Stimulated activated CD4-positive, alpha-beta T cell treated with anti-CD3 and anti-CD28 coated beads, Interleukin-1b, Interleukin-23, amount 100 ng/mL, for 1 hour (primary cell): ENCODE results near the gene ALDH8A1.

Source experiments
- DNase-seq, 2 donors: peaks; one replicate each; pipeline ENCODE4 v3.0.0-alpha.2; 2020; ENCODE audit warnings: low read depth in 2 of 2

Gene ALDH8A1

DNA sequence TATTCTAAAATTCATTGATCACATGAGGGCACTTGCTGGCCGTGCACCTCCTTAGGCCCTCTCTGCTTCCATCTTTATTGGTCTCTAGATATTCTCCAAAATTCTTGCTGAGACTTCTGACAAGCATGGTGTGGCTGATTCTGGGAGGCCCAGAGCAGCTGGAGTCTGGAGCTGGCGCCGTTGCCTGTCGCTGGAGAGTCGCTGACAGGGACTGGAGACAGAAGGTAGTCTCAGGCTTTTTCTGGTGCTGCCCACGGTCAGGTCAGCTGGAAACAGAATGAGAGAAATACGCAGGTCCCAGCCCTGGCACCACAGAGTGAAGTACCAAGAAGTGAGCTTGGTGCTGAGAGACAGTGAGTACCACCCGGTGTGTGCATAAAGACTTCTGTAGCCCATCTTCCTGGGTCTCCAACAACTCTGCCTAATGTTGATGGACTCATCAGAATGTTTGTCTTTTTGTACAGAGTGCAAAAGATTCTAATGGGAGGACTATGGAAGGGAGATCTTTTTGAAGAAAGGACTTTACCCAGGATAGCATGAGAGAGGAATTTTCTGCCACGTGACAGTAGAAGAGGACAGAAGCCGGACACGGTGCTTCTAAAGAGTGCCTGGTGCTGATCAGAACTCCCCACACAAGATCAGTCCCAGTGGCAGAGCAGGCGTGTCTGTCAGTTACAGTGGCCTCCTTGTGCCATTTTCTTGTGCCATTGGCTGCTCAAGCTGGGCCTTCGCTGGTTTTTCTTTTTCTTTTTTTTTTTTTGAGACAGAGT is 1.8 kb upstream of the ALDH8A1 start:
- DNase-seq: no peak

DNA sequence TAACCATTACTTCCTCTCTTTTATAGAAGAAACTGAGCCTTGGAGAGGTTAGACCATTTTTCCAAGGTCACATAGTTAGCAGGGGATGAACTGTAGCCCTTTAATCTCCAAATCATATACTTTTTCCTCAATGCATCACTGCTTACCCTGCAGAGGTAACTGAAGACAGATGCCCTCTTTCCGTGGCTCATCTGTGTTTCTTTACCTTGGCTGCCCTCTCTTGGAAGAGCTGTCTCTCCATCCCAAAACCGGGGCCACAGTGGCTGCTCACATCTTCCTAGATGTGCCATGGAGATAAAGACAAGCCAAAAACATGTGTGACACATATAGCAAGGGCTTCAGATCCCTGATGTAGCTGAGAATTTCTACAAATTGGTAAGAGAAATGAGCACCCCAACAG is 581 bp upstream of the ALDH8A1 start:
- no peak for DNase-seq

DNA sequence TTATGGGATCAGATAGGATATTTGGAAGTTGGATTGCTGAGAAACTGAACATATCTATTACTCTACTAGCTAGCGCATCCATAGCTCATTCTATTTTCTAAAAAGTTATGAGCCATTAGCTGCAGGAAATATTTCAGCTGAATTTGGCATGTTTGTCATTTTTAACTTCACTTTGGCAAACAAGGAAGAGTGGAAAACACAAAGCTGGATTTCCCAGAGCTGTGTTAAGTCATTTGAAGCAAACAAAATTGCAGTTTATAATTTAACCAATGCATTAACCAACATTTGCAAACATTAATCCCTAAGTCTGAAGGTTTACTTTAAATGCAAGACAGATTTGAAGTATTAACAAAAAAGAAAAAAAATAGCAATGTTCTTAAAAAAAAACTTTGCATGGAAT is 1.2 kb downstream of the ALDH8A1 start:
- DNase-seq: no peak

DNA sequence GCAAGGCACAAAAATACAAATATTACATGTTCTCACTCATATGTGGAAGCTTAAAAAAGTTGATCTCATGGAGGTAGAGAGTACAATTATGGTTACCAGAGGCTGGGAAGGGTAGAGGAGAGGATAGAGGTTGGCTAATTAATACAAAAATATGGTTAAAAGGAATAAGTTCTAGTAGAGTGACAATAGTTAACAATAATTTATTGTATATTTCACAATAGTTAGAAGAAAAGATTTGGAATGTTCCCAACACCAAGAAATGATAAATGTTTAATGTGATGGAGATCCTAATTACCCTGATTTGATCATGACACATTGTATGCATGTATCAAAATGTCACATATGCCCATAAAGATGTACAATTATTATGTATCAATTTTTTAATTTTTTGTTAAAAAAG is 1.8 kb downstream of the ALDH8A1 start:
- DNase-seq: no peak

DNA sequence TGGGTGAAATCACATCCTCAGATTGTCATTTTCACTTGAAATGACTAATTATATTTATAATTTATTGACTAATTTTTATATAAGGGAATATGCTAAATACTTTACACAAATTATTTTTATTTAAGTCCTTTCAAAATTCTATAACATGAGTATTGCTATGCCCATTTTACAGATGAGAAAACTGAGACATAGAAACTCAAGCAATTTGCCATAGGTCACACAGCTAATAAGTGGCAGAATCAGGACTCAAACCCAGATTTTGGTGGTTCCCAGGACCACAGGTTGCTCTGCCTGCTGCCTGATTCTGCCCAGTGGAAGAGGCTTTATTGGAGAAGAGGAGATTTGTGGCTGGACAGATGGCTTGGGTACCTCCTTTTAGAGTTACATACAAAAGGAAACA is 4.9 kb downstream of the ALDH8A1 start:
- DNase-seq: no peak

DNA sequence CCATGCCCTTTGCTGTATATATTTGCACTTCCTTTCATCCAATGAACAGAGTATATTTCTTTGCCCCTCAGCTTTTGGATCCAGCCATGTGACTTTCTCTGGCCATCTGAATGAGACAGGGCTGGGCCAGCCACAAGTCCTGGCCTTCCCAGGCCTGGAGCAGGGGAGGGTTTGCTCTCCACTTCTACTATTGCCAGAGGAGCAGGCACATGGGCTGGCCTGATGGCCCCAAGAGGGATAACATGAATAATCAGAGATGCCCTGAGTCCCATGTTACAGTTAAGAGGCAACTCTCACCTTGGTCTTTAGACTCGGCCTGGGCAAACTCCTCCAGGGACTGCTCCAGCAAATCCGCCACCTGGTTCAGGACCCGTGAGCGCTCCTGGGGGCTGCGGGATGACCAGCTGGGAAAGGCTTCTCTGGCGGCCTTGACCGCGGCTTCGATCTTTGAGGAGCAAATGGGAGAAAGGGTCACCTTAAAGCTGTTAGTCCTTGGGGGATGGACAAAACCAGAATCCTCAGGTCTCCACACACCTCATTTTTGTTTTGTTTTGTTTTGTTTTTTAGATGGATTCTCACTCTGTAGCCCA is 6.3 kb downstream of the ALDH8A1 start:
- no peak for DNase-seq

DNA sequence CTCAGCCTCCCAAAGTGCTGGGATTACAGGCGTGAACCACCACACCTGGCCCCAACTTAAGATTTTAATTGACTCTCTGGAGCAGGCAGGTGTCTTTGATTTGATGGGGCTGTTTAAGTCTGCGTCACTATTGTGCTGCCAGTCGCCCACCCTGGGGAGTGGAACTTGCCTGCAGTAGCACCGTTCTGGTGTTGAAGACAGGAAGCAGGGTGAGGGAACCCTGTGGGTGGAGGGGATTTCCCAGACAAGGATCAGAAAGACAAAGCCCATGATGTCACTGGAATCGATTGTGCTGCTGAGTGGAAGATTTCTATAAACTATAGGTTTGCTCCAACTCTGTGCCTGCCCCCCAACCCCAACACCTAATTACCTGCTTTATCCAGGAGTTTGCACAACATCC is 11.0 kb downstream of the ALDH8A1 start:
- peak in 1 of 2 donors; percentile 41 for DNase-seq

DNA sequence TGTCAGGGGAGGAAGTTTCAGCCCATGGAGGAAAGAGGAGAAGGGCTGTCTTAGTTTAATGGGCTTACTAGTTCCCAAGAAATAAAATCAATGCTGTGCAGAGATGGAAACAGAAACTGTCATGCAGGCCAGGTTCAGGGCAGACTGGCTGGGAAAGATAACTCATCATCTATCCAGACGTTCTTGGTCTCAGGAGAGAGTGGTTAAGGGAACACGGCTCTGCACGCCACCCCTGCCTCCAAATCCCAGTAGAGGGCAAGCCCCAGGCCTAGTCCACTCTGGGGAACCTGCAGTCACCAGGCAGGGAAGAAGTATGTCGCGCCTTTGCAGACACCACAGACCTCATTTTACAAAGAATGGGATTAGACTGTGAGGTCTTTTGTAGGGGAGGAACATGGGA is 12.5 kb downstream of the ALDH8A1 start:
- DNase-seq: no peak

DNA sequence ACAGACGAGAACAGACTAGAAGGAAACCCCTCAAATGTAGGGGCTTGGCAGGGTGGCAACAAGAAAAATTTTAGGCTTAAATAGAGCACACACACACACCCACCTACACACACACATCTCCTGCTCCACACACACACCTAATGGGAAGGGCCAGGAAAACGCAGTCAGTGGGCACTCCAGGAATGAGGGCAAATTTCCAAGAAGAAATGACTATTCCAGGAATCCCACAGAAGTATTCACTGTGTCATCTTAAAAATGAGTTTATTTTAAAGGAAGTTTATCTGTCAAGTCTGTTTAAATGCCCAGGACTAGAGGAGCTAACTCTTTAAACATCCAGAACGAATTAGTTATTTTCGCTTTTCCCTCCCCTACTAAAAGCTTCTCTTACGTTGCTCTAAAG is 13.0 kb downstream of the ALDH8A1 start:
- no peak for DNase-seq

DNA sequence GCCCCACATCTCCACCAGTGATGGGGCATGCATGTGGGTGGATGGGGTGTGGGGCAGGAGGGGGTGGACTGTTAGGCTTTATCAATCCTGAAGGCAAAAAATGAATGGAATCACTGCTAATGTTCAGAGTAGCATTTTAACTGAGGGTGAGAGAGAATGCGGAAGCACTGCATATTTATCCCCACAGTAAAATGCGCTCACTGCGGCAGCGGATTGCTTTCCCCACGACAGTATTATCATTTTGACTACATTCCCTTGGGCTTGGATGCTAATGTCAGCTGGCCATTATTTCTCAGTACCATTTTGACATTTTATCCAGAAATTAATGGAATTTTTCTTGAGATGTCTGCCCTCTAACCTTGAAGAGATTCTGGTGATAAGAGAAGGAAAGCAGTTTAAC is 13.4 kb downstream of the ALDH8A1 start:
- DNase-seq: no peak

DNA sequence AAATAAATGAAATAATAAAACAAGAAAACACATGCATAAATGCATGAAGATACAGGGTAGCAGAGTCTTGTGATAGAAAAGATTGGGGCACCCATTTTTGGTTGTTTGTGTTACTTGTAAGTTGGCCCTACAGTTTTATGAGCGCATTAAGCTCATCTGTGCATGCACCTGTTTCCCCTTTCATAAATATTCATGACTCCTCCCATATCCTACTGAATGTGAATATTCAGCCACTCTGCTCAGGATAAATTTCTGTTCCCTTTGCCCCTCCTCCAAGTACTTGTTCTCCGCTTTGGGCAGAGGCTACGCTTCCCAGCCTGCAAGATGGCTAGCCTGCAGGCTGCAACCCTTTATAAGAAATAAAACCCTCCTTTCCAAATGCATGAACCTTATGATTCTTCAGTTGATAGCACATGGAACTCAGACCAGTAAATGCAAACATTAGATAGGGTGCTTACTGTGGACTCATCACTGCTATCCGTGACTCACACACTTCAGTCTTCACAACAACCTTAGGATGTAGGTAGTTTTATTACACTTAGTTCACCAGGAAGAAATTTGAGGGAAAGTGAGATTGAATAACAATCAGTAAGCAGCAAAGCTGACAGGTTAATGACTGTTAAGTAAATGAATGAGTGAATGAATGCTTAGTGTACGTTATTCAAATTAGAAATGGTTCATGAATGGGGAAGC is 15.0 kb downstream of the ALDH8A1 start:
- DNase-seq: no peak

DNA sequence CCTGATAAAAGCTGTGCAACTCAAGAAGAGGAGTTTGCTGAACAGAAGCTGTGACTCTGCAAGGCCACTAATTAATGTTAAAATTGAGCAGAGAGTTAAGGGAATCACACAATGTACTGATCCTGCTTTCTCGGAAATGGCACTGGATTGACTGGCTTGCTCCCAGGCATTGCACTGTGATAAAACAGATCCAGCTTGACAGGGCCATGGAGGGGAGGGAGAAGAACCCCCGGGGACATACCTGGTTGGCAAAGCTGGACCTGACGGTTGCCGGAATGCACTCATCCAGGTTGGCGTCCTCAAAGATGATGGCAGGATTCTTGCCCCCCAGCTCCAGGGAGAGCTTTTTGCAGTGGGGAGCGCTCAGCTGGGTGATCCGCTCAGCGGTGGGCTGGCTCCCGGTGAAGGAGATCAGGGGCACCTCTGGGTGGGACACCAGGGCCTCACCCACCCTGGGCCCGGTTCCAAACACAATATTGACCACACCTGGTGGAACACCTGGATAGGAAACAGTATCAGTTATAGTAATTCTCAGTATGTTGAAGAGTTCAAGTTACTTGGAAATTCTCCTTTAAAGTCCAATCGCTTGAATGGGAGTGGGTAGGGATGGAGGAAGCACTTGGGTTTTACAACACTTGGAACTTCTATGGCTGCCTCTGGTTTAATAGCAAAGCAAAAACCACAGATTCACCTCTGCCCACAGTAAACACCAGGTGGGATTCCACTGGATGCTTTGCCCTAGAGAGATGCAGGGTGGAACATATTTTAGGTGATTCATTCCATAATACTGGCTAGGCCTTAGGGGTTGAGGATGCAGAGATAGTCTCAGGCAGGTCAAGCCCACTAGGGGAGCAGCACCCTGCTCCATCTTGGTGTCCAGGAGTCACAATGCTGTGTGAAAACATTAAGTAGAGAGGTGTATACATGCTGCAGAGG is 17.1 kb downstream of the ALDH8A1 start:
- DNase-seq: no peak

DNA sequence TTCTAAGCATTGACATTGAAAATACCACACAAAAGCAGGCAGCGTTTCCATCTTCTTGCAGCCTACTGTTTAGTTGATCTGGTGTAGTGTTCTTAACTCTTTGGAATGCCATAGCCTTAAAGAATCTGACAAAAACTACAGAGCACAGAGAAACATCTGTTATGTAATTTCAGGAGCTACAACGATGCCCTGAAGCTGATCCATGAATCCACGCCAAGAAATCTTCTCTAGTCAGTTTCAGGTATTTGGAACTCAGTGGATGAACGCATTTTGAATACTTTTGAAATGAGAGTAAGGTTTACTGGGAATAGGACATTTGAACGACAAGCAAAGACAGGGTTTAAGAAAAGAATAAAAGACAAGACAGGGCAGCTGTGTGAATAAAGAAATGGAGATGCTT is 17.8 kb downstream of the ALDH8A1 start:
- no peak for DNase-seq

DNA sequence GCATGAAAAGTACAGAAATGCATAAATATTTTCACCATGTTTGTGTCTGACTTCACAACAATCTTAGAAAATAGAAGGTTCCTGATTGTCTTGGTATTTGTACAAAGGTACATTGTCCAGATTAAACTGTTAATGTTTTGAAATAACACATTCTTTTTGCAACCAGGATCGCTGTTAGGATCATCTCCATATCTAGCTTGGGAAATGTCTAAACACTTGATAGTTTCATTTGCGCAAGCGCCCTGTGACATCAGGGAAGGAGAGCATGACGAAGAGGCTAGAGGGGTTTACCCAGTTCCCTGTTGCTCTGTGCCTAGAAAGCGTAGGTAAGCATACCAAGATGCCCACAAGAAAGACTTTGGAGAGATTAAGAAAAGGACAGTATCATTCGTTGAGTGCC is 19.4 kb downstream of the ALDH8A1 start:
- DNase-seq: no peak

DNA sequence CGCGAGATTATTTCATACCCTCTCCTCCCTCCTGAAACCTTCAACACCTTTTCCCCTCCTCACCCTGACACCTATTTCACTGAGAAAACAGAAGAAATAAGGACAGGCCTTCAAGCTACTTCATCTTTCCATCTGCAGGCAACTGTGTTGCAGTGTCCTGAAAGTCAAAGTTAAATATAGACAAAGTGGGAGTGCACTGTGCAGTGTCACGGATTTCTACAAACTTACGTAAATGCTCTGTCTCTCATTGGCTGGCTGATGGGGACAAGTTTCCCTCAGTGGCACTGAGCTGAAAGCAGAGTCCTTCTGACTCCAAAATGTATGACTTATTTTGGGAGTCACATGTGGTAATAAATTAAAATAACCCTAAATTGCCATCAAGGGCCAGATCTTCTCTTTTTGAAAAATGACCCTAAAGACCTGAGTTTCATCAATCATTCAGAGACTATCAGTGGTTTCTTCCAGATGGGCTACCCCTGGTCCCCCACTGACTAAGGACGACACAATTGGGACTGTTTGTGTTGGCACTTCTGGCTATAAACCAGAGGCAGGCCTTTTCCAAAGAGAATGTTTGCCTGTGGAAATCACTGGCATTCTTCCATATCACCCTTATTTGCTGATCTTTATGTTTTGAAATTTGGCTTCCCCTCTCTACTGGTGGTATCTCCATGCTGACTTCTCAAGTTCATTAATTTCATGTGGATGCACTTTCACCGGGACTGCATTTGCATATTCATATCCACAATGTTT is 21.6 kb downstream of the ALDH8A1 start:
- no peak for DNase-seq

DNA sequence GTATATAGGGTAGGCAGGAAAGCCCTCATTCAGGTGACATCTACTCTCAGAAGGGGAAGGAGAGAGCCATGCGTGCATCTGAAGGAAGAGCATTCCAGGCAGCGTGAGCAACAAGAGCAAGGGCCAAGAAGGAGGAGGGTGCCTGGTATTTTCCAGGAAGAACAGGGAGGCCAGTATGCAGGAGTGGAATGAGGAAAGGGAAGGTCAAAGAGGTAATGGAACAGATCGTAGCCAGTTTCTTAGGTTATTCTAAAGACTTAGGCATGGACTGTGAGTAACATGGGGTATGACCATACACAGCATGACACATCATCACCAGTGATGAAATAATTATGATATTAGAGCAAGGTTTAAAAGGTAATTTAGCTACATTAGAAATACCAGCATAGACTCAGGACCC is 24.1 kb downstream of the ALDH8A1 start:
- DNase-seq: no peak

DNA sequence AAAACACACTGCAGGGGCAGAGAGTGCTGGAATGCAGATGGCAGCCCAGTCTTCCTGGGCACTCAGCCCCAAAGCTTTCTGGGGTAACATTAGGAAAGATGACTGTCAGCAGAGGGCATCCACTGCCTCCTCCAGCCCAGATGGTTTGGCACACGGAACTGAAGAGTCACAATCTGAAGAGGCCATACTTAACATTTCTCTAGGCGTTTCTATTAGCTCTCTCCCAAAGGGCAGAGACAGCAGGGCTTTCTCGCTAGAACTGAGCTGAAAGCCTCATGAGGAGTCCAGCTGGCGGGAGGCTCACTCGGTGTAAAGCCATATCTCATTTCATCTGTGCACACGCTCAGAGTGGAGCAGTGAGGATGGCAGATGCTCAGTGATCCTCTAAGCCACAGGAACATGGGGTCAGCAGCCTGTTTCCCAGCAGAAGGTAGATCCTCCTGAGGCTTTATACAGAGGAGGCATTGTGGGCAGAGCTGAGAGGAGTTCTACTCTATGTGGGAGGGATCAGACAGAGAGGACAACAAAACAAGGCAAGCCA is 28.1 kb downstream of the ALDH8A1 start:
- DNase-seq: no peak

DNA sequence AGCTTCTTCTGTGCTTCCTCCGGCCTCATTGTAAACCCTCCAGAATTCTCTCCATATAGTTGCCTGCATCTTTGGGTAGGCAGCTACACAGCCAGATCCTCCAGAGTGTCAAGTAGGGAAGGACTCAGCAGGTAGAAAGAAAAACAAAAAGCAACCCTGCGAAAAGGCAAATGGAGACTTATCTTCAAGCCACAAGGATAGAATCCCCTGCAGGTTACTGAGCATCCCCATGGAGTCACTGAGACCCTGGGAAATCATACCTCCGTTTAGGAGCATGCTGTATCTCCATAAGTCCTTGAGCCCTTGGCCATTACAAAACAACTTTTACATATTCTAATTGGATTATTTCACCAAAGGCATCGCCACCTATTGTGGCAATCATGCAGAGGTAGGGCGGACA is 28.6 kb downstream of the ALDH8A1 start:
- no peak for DNase-seq

DNA sequence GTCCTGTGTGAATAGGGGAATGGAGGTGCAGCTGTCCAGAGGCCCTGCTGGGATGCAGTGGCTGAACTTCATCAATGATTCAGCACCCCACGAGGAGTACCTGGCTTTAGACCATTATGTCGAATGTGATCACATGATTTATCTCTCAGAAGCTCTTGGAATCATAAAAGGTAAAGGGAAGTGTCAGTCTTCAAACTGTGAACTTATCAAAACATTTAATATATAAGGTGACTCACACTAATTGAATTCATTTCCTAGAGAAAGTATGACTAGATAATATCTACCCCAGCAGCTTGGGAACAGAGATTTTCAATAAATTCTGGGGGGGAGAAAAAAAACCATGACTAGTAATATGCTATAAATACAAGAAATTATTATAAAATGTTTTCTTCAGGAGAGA is 29.5 kb downstream of the ALDH8A1 start:
- DNase-seq: no peak

DNA sequence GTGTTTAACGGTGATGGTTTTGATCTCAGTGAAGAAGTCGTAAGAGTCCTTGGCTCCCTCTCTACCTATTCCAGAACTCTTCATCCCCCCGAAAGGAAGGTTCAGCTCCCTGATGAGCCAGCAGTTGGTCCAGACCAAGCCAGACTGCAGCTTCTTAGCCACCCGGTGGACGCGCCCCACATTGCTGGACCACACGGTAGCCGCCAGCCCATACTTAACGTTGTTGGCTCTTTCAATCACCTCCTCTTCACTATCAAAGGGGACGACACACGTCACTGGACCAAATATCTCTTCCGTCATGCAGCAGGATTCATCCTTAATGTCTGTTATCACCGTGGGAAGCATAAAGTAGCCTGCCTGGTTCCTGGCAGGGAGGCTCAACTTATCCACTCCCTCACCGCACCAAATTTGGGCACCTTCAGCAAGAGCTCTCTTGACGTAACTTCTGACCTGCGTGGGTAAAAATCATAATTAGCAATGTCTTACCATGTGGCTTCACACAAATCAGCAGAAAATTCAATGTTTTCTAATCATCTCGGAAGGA is 31.4 kb downstream of the ALDH8A1 start:
- no peak for DNase-seq

DNA sequence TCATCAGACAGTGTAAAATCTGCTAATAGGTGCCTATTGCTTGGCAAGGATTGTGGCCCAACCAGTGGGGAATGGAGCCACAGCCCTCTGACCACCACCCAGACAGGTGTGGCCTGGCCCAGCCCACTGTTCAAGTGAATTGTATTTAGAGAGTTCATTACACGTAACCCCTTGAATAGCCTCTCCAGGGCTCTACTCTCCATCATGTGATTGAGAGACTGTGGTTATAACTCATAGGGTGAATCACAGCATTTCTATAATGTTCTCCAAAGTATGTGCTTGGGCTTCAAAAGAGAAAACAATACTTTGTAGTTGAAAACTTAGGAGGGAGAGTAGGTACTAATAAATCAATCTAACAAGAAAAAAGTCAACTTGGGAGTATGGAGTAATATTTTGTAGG is 38.4 kb downstream of the ALDH8A1 start:
- no peak for DNase-seq
